ENCODE data around the gene ACER3. TPM values are rescaled to one million over a fixed set of nuclear protein-coding genes. Genes with fewer than 3 reads are reported as not detected.

ACER3 gene
- total RNA-seq, 2 donors from 2014 or later, result 18.5 to 23.2 TPM

DNA sequence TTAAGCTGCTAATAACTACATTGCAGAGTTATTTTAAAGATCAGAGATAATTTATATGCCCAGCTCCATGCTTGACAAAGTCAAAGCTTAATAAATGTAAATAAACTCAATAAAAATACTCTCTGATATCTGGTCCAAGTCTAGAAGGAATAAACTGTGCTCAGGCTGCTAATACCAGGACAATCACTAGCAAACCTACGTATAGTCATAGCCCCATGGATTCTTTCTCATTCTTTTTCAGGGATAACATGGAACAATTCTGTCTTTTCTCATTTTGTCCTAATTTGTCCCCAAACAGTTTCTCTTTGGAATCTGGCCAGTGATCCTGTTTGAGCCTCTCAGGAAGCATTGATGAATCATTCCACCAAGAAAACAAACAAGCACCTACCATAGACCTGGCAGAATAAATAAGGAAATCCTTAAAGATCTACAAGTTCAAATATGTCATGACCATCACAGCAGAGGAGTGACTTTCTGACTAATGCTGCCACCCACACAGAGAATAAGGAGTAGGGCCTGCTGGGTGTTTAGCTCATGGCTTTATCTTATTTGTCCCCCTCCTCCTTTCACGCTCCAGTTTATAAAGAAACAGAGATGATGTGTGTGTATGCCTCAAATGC lies 159.4 kb downstream of the ACER3 start:
- H3K36me3 ChIP-seq (ENCODE audit: control insufficient read depth, insufficient read depth, low read length), result no peaks in the 10 kb centered on the region
- Mint-ChIP-seq H3K9me3 (no peaks in the 10 kb centered on the region), H3K4me1 (peaks cover 16% of the 10 kb centered on the region), H3K4me3 (no peak overlapping the region), H3K27me3 (ENCODE audit: insufficient read depth) (no peaks in the 10 kb centered on the region), H3K27ac (no peak overlapping the region), H3K36me3 (ENCODE audit: low read depth) (peaks cover 19% of the 10 kb centered on the region)
- WGBS, 2 experiments (ENCODE audit: insufficient coverage in 1 of 2, insufficient read length in 1 of 2), result 91 to 96% methylated on average over 1 to 2 of the region's 2 CpGs
- H3K27me3 ChIP-seq (ENCODE audit: control insufficient read depth, insufficient read depth, low read length, poor library complexity, severe bottlenecking), result no peaks in the 10 kb centered on the region
- no peak for DNase-seq
- TF ChIP-seq CTCF (conservative IDR thresholded peaks at IDR 0.05), result no peak
- H3K9me3 ChIP-seq (ENCODE audit: control insufficient read depth, low read length), result no peaks in the 10 kb centered on the region
- H3K9ac ChIP-seq (ENCODE audit: extremely low read depth, low read length, poor library complexity, severe bottlenecking), result no peak overlapping the region
- H3K27ac ChIP-seq (ENCODE audit: low read depth, low read length), result no peak overlapping the region
- peaks cover 4% of the 10 kb centered on the region for H3K4me1 ChIP-seq (ENCODE audit: control insufficient read depth, insufficient read depth, low read length)
- no peak overlapping the region for H3K4me3 ChIP-seq (ENCODE audit: low read length)

GRCh38 chr11:77020734-77021133 lies 160.0 kb downstream of the ACER3 start:
- H3K36me3 Mint-ChIP-seq (ENCODE audit: low read depth), result peaks cover 19% of the 10 kb centered on the region
- Histone ChIP-seq H3K9ac (ENCODE audit: extremely low read depth, low read length, poor library complexity, severe bottlenecking) (no peak overlapping the region), H3K36me3 (ENCODE audit: control insufficient read depth, insufficient read depth, low read length) (no peaks in the 10 kb centered on the region), H3K27me3 (ENCODE audit: control insufficient read depth, insufficient read depth, low read length, poor library complexity, severe bottlenecking) (no peaks in the 10 kb centered on the region), H3K9me3 (ENCODE audit: control insufficient read depth, low read length) (no peaks in the 10 kb centered on the region), H3K27ac (ENCODE audit: low read depth, low read length) (no peak overlapping the region), H3K4me3 (ENCODE audit: low read length) (no peak overlapping the region), H3K4me1 (ENCODE audit: control insufficient read depth, insufficient read depth, low read length) (peaks cover 4% of the 10 kb centered on the region)
- H3K4me1 Mint-ChIP-seq, result peaks cover 16% of the 10 kb centered on the region
- no peak overlapping the region for H3K4me3 Mint-ChIP-seq
- WGBS, 2 experiments (ENCODE audit: insufficient coverage in 1 of 2, insufficient read length in 1 of 2), result 91 to 100% methylated on average over 1 to 2 of the region's 2 CpGs
- no peak for DNase-seq
- H3K9me3 Mint-ChIP-seq, result no peaks in the 10 kb centered on the region
- no peak overlapping the region for H3K27ac Mint-ChIP-seq
- no peaks in the 10 kb centered on the region for H3K27me3 Mint-ChIP-seq (ENCODE audit: insufficient read depth)
- no peak for TF ChIP-seq CTCF (conservative IDR thresholded peaks at IDR 0.05)

- Histone ChIP-seq H3K36me3 (ENCODE audit: control insufficient read depth, insufficient read depth, low read length) (no peaks in the 10 kb centered on the region), H3K9me3 (ENCODE audit: control insufficient read depth, low read length) (no peaks in the 10 kb centered on the region), H3K4me3 (ENCODE audit: low read length) (no peak overlapping the region), H3K9ac (ENCODE audit: extremely low read depth, low read length, poor library complexity, severe bottlenecking) (no peak overlapping the region), H3K27ac (ENCODE audit: low read depth, low read length) (no peak overlapping the region), H3K4me1 (ENCODE audit: control insufficient read depth, insufficient read depth, low read length) (peaks cover 4% of the 10 kb centered on the region), H3K27me3 (ENCODE audit: control insufficient read depth, insufficient read depth, low read length, poor library complexity, severe bottlenecking) (peaks cover 3% of the 10 kb centered on the region)
- TF ChIP-seq CTCF (conservative IDR thresholded peaks at IDR 0.05), result no peak
- Mint-ChIP-seq H3K4me1 (peaks cover 16% of the 10 kb centered on the region), H3K27me3 (ENCODE audit: insufficient read depth) (peaks cover 8% of the 10 kb centered on the region), H3K9me3 (no peaks in the 10 kb centered on the region), H3K27ac (no peak overlapping the region), H3K4me3 (no peak overlapping the region), H3K36me3 (ENCODE audit: low read depth) (no peaks in the 10 kb centered on the region)
- no peak for DNase-seq
These were observed 164.0 kb downstream of the ACER3 start for GRCh38 chr11:77024745-77025144.

Measured in endodermal cell (in vitro differentiated cells).